ENCODE data around the gene FOXE1. TPM values are rescaled to one million over a fixed set of nuclear protein-coding genes. Genes with fewer than 3 reads are reported as not detected.

The FOXE1 gene
- total RNA-seq, 1 experiment from 2014 or later: not detected

- ChIA-PET CTCF (no interaction called here), POLR2A (ENCODE audit: low non-redundant PET) (no interaction called here)
- peak; percentile 65 for DNase-seq (ENCODE audit: low spot score)
- Histone ChIP-seq H3K27ac (ENCODE audit: low read depth, low read length, poor library complexity, severe bottlenecking) (no peak overlapping the region), H3K4me3 (ENCODE audit: low read depth, low read length, poor library complexity, severe bottlenecking) (peak overlapping the region; percentile 39), H3K9me3 (ENCODE audit: low read depth, low read length, poor library complexity, severe bottlenecking) (no peaks in the 10 kb centered on the region), H3K27me3 (replicated peaks; ENCODE audit: insufficient read depth, low read depth, low read length, poor library complexity) (peaks cover 99% of the 10 kb centered on the region), H3K4me1 (ENCODE audit: insufficient read depth, low read length, poor library complexity, severe bottlenecking) (peaks cover 9% of the 10 kb centered on the region), H3K36me3 (ENCODE audit: insufficient read depth, low read length, poor library complexity, severe bottlenecking) (no peaks in the 10 kb centered on the region)
- no TSS peak for BruUV-seq (replicated peaks)
- peak; percentile 3 for TF ChIP-seq EZH2 (IDR thresholded peaks at IDR 0.05; ENCODE audit: borderline replicate concordance, low read depth, low read length, poor library complexity, severe bottlenecking)
- TF ChIP-seq, protein P1, sequence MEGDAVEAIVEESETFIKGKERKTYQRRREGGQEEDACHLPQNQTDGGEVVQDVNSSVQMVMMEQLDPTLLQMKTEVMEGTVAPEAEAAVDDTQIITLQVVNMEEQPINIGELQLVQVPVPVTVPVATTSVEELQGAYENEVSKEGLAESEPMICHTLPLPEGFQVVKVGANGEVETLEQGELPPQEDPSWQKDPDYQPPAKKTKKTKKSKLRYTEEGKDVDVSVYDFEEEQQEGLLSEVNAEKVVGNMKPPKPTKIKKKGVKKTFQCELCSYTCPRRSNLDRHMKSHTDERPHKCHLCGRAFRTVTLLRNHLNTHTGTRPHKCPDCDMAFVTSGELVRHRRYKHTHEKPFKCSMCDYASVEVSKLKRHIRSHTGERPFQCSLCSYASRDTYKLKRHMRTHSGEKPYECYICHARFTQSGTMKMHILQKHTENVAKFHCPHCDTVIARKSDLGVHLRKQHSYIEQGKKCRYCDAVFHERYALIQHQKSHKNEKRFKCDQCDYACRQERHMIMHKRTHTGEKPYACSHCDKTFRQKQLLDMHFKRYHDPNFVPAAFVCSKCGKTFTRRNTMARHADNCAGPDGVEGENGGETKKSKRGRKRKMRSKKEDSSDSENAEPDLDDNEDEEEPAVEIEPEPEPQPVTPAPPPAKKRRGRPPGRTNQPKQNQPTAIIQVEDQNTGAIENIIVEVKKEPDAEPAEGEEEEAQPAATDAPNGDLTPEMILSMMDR (conservative IDR thresholded peaks at IDR 0.05; ENCODE audit: low read depth, low read length): peak; percentile 28; the same call in 1 of the 2 replicates
- intact Hi-C loops (cut with micrococcal nuclease; ENCODE audit: unreplicated experiment): no loop called here
These were observed 1.0 kb downstream of the FOXE1 start for GRCh38 chr9:97853844-97854695.

GRCh38 chr9:97854696-97855485 is 1.9 kb downstream of the FOXE1 start:
- no TSS peak for BruUV-seq (replicated peaks)
- H3K4me3 ChIP-seq (ENCODE audit: low read depth, low read length, poor library complexity, severe bottlenecking): no peak overlapping the region
- H3K9me3 ChIP-seq (ENCODE audit: low read depth, low read length, poor library complexity, severe bottlenecking): no peaks in the 10 kb centered on the region
- no peak overlapping the region for H3K27ac ChIP-seq (ENCODE audit: low read depth, low read length, poor library complexity, severe bottlenecking)
- ChIA-PET CTCF (no interaction called here), POLR2A (ENCODE audit: low non-redundant PET) (no interaction called here)
- no peak for DNase-seq (ENCODE audit: low spot score)
- H3K4me1 ChIP-seq (ENCODE audit: insufficient read depth, low read length, poor library complexity, severe bottlenecking): peaks cover 9% of the 10 kb centered on the region
- no peaks in the 10 kb centered on the region for H3K36me3 ChIP-seq (ENCODE audit: insufficient read depth, low read length, poor library complexity, severe bottlenecking)
- peaks cover 99% of the 10 kb centered on the region for H3K27me3 ChIP-seq (replicated peaks; ENCODE audit: insufficient read depth, low read depth, low read length, poor library complexity)
- intact Hi-C loops (cut with micrococcal nuclease; ENCODE audit: unreplicated experiment): no loop called here
- TF ChIP-seq, protein P1 (conservative IDR thresholded peaks at IDR 0.05; ENCODE audit: low read depth, low read length): no peak
- peak; percentile 76 for TF ChIP-seq EZH2 (IDR thresholded peaks at IDR 0.05; ENCODE audit: borderline replicate concordance, low read depth, low read length, poor library complexity, severe bottlenecking)

- CTCF ChIA-PET: no interaction called here
- Histone ChIP-seq H3K27me3 (replicated peaks; ENCODE audit: insufficient read depth, low read depth, low read length, poor library complexity) (peaks cover 99% of the 10 kb centered on the region), H3K27ac (ENCODE audit: low read depth, low read length, poor library complexity, severe bottlenecking) (no peak overlapping the region), H3K4me1 (ENCODE audit: insufficient read depth, low read length, poor library complexity, severe bottlenecking) (peaks cover 9% of the 10 kb centered on the region), H3K36me3 (ENCODE audit: insufficient read depth, low read length, poor library complexity, severe bottlenecking) (no peaks in the 10 kb centered on the region), H3K4me3 (ENCODE audit: low read depth, low read length, poor library complexity, severe bottlenecking) (no peak overlapping the region), H3K9me3 (ENCODE audit: low read depth, low read length, poor library complexity, severe bottlenecking) (no peaks in the 10 kb centered on the region)
- BruUV-seq (replicated peaks): no TSS peak
- POLR2A ChIA-PET (ENCODE audit: low non-redundant PET): no interaction called here
- intact Hi-C loops (cut with micrococcal nuclease; ENCODE audit: unreplicated experiment): no loop called here
- DNase-seq (ENCODE audit: low spot score): no peak
- TF ChIP-seq, protein P1 (conservative IDR thresholded peaks at IDR 0.05; ENCODE audit: low read depth, low read length): no peak
- TF ChIP-seq EZH2 (IDR thresholded peaks at IDR 0.05; ENCODE audit: borderline replicate concordance, low read depth, low read length, poor library complexity, severe bottlenecking): no peak
These were observed 2.5 kb downstream of the FOXE1 start for GRCh38 chr9:97855486-97855875.
